Measurements from ENCODE around the gene UPK3BL2.
"Not testable (repeated sequence)": the region's sequence is repeated elsewhere in the genome, so short reads cannot be mapped to it uniquely, and the experiment has no call there.

DNA sequence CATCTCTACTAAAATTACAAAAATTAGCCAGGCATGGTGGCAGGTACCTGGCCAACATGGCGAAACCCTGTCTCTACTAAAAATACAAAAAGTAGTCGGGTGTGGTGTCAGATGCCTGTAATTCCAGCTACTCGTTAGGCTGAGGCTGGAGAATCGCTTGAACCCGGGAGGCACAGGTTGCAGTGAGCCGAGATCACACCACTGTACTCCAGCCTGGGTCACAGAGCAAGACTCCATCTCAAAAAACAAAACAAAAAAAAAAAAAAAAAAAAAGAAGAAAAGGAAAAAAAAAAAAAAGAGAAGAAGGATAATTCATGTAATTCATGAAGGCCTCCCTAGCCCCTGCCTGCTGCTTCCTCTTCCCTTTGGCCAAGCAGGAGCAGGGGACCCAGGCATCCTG, 2.9 kb downstream of the UPK3BL2 start:
- TF ChIP-seq, protein P1, sequence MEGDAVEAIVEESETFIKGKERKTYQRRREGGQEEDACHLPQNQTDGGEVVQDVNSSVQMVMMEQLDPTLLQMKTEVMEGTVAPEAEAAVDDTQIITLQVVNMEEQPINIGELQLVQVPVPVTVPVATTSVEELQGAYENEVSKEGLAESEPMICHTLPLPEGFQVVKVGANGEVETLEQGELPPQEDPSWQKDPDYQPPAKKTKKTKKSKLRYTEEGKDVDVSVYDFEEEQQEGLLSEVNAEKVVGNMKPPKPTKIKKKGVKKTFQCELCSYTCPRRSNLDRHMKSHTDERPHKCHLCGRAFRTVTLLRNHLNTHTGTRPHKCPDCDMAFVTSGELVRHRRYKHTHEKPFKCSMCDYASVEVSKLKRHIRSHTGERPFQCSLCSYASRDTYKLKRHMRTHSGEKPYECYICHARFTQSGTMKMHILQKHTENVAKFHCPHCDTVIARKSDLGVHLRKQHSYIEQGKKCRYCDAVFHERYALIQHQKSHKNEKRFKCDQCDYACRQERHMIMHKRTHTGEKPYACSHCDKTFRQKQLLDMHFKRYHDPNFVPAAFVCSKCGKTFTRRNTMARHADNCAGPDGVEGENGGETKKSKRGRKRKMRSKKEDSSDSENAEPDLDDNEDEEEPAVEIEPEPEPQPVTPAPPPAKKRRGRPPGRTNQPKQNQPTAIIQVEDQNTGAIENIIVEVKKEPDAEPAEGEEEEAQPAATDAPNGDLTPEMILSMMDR (conservative IDR thresholded peaks at IDR 0.05; ENCODE audit: low read depth in 2 of 2) = not testable (repeated sequence)
- not testable (repeated sequence) for TF ChIP-seq POLR2AphosphoS5 (IDR thresholded peaks at IDR 0.05; ENCODE audit: low read depth); CREB1 (CRISPR knock-in tag; IDR thresholded peaks at IDR 0.05; ENCODE audit: low read depth); EZH2 (IDR thresholded peaks at IDR 0.05; ENCODE audit: low read depth, unreplicated experiment); JUNB (IDR thresholded peaks at IDR 0.05; ENCODE audit: unreplicated experiment); STAT1 (IDR thresholded peaks at IDR 0.05; ENCODE audit: unreplicated experiment)
- TF ChIP-seq, protein P2, sequence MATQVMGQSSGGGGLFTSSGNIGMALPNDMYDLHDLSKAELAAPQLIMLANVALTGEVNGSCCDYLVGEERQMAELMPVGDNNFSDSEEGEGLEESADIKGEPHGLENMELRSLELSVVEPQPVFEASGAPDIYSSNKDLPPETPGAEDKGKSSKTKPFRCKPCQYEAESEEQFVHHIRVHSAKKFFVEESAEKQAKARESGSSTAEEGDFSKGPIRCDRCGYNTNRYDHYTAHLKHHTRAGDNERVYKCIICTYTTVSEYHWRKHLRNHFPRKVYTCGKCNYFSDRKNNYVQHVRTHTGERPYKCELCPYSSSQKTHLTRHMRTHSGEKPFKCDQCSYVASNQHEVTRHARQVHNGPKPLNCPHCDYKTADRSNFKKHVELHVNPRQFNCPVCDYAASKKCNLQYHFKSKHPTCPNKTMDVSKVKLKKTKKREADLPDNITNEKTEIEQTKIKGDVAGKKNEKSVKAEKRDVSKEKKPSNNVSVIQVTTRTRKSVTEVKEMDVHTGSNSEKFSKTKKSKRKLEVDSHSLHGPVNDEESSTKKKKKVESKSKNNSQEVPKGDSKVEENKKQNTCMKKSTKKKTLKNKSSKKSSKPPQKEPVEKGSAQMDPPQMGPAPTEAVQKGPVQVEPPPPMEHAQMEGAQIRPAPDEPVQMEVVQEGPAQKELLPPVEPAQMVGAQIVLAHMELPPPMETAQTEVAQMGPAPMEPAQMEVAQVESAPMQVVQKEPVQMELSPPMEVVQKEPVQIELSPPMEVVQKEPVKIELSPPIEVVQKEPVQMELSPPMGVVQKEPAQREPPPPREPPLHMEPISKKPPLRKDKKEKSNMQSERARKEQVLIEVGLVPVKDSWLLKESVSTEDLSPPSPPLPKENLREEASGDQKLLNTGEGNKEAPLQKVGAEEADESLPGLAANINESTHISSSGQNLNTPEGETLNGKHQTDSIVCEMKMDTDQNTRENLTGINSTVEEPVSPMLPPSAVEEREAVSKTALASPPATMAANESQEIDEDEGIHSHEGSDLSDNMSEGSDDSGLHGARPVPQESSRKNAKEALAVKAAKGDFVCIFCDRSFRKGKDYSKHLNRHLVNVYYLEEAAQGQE (IDR thresholded peaks at IDR 0.05; ENCODE audit: unreplicated experiment) = not testable (repeated sequence)
- TF ChIP-seq, protein P3, sequence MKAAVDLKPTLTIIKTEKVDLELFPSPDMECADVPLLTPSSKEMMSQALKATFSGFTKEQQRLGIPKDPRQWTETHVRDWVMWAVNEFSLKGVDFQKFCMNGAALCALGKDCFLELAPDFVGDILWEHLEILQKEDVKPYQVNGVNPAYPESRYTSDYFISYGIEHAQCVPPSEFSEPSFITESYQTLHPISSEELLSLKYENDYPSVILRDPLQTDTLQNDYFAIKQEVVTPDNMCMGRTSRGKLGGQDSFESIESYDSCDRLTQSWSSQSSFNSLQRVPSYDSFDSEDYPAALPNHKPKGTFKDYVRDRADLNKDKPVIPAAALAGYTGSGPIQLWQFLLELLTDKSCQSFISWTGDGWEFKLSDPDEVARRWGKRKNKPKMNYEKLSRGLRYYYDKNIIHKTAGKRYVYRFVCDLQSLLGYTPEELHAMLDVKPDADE (IDR thresholded peaks at IDR 0.05) = not testable (repeated sequence)
